ENCODE results near the gene ELMO1.

DNA sequence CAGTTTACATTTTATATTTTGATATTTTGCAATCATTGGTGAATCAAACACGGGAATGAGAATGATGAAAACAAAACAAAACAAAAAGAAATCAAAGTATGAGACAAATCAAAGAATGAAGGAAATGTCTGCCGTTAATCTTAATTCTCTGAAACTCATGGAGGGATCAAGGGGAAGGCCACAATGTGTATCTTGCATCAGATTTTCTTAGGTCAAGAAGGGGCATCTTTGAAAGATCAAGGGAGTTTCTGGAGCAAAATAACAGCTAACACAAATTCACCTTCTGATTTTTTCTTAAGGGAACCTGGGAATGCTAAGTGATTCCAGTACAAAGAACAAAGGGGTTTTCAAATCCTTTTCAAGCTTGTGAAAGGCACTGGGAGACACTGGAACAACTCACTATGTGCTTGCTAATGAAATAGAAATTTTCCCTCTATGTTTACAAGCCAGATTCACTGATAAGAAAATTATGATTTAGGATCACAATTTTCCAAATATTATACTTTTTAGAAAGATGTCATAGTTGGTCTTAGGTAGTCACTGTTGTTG, 402.1 kb downstream of the ELMO1 start:
- TF ChIP-seq, protein P1, sequence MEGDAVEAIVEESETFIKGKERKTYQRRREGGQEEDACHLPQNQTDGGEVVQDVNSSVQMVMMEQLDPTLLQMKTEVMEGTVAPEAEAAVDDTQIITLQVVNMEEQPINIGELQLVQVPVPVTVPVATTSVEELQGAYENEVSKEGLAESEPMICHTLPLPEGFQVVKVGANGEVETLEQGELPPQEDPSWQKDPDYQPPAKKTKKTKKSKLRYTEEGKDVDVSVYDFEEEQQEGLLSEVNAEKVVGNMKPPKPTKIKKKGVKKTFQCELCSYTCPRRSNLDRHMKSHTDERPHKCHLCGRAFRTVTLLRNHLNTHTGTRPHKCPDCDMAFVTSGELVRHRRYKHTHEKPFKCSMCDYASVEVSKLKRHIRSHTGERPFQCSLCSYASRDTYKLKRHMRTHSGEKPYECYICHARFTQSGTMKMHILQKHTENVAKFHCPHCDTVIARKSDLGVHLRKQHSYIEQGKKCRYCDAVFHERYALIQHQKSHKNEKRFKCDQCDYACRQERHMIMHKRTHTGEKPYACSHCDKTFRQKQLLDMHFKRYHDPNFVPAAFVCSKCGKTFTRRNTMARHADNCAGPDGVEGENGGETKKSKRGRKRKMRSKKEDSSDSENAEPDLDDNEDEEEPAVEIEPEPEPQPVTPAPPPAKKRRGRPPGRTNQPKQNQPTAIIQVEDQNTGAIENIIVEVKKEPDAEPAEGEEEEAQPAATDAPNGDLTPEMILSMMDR (IDR thresholded peaks at IDR 0.05; ENCODE audit: low read depth, low read length) = no peak
- no peak for TF ChIP-seq POLR2A (IDR thresholded peaks at IDR 0.05; ENCODE audit: extremely low read depth, insufficient read length)
- TF ChIP-seq, protein P2, sequence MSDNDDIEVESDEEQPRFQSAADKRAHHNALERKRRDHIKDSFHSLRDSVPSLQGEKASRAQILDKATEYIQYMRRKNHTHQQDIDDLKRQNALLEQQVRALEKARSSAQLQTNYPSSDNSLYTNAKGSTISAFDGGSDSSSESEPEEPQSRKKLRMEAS (IDR thresholded peaks at IDR 0.05; ENCODE audit: low read depth, low read length) = no peak
- TF ChIP-seq MYC (IDR thresholded peaks at IDR 0.05; ENCODE audit: low read depth, low read length) = no peak

All from NB4 (cell line).